ACC112 (cell line): ENCODE results near the gene NHERF2.

Experiments
- H2AFZ ChIP-seq: fragments of 200-600 bp; sonication (generic); one replicate; pipeline ENCODE4 v1.6.0; 2017; ENCODE audit warnings: antibody characterized with exemption, low read length; ENCODE audit not compliant: unreplicated experiment
- H3K27ac ChIP-seq: fragments of 200-600 bp; sonication (generic); 2 replicates; pipeline ENCODE4 v1.5.1; 2014; ENCODE audit warnings: low read depth, mild to moderate bottlenecking, antibody characterized with exemption, low read length, moderate library complexity
- H3K27me3 ChIP-seq: fragments of 200-600 bp; sonication (generic); 2 replicates; pipeline ENCODE4 v1.6.1; 2014; ENCODE audit warnings: mild to moderate bottlenecking, antibody characterized with exemption, low read length, moderate library complexity, mixed read lengths; ENCODE audit not compliant: insufficient read depth
- H3K36me3 ChIP-seq: fragments of 200-600 bp; sonication (generic); 2 replicates; pipeline ENCODE4 v1.6.1; 2016; ENCODE audit warnings: mild to moderate bottlenecking, antibody characterized with exemption, low read length, moderate library complexity, mixed read lengths; ENCODE audit not compliant: insufficient read depth
- H3K4me1 ChIP-seq: fragments of 200-600 bp; sonication (generic); one replicate; pipeline ENCODE4 v1.6.1; 2016; ENCODE audit warnings: low read length, mixed read lengths; ENCODE audit not compliant: insufficient read depth, unreplicated experiment, control insufficient read depth
- H3K4me3 ChIP-seq: fragments of 200-600 bp; sonication (generic); 2 replicates; pipeline ENCODE4 v1.5.1; 2014; ENCODE audit warnings: mild to moderate bottlenecking, low read depth, low read length
- H3K79me2 ChIP-seq: fragments of 200-600 bp; sonication (generic); one replicate; pipeline ENCODE4 v1.6.0; 2016; ENCODE audit warnings: low read length; ENCODE audit not compliant: control insufficient read depth, unreplicated experiment, insufficient read depth

The NHERF2 gene

DNA sequence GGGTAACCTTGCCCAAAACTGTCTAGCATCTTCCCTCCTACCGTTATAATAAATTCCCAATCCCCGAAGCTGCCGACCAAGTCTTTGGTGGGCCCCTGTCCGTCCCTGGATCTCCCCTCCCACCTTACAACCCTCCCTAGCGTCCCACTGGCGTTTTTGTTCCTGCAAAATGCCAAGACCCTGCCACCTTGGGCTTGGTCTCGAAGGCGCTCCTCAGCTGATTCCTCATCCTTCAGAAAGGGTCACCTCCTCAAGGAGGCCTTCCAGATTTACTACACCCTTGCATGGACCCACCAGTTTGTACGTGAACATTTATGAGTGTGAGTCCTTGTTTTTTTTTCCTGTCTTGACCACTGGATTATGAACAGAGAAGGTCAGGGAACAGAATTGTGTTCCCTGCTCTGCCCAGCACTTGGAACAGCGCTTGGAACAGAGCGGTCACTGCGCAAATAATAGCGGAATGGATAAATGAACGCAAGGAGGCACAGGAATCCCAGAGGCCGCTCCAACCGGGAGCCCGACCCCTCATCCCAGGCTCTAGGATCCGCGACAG, 43.6 kb upstream of the NHERF2 start:
- Histone ChIP-seq H3K27ac (no peak overlapping the region), H3K27me3 (peaks cover 42% of the 10 kb centered on the region), H3K4me1 (peaks cover 11% of the 10 kb centered on the region), H3K79me2 (peaks cover 15% of the 10 kb centered on the region), H3K36me3 (peaks cover 10% of the 10 kb centered on the region; the same call in 1 of the 2 replicates), H3K4me3 (peak overlapping the region; percentile 72), H2AFZ (no peak overlapping the region)

DNA sequence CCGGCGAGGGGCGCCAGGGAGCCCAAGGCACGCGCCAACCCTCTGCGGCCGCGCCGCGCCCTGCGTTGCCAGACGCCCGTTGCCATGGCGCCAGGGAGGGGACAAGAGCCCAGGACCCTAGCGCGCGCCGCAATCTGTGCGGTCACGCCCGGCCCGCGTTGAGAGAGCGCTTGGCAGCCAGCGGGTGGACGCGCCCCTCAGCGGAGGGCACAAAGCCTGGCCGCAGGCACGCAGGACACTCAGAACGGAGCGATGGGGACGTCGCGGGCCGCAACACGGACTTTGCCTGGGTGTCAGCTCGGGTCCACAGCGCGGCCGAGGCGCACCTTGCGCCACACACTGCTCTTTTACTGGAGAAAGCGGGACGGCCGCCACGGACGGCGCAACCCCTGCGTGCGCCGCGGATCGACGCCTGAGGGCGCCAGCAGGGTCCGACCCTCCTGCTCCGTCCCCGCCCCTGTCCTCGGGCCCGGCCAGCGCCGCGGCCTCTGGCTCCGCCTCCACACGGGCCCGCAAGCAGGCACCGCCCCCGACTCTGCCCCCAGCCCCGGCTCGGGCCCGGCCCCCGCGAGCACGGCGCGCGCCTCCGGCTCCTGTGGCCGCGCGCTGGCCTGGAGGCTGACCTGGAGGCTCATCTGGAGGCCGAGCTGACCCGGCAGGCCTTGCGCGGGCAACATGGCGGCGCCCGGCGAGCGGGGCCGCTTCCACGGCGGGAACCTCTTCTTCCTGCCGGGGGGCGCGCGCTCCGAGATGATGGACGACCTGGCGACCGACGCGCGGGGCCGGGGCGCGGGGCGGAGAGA, 43.0 kb upstream of the NHERF2 start, which contains the start of gene GFER:
Gene GFER, plus strand, starts transcription at position 650 of the 803 bp plus-strand sequence. Its CDS starts 26 bp downstream, at position 676.
- peaks cover 15% of the 10 kb centered on the region for H3K79me2 ChIP-seq
- peaks cover 6% of the 10 kb centered on the region; the same call in 1 of the 2 replicates for H3K36me3 ChIP-seq
- H3K4me3 ChIP-seq: peak within 1 kb of the TSS; percentile 95
- H3K27ac ChIP-seq: peak within 1 kb of the TSS; percentile 17; the same call in 1 of the 2 replicates
- H2AFZ ChIP-seq: peak within 1 kb of the TSS; percentile 62
- peaks cover 11% of the 10 kb centered on the region for H3K4me1 ChIP-seq
- peaks cover 42% of the 10 kb centered on the region for H3K27me3 ChIP-seq

DNA sequence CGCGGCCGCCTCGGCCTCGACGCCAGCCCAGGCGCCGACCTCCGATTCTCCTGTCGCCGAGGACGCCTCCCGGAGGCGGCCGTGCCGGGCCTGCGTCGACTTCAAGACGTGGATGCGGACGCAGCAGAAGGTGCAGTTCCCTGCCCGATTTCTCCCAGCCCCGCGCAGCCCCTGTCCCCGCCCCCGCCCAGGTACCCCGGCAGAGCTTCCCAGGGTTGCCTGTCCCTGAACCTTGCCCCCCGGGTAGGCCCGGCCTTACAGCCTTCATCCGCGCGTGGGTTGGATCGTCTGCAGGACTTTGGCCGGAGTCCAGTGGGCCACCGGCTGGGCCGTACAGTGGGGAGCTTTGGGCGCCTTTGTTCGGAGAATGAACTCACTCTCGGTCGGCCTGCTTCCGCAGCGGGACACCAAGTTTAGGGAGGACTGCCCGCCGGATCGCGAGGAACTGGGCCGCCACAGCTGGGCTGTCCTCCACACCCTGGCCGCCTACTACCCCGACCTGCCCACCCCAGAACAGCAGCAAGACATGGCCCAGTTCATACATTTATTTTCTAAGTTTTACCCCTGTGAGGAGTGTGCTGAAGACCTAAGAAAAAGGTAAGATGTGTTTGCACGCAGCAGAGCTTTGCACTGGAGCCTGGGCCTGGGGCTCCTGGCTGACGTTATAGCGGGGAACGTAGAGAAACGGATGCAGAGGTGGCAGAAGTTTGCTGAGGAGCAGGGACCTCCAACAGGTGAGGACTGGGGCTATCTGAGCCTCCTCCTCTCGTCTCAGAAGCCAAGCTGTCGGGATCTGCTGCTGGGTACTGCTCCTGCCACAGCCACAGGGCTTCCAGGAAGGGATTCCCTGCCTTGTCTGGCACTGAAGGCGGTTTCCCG, 42.1 kb upstream of the NHERF2 start:
- Histone ChIP-seq H3K27ac (peak overlapping the region; percentile 17; the same call in 1 of the 2 replicates), H3K36me3 (peaks cover 6% of the 10 kb centered on the region; the same call in 1 of the 2 replicates), H2AFZ (peak overlapping the region; percentile 62), H3K27me3 (peaks cover 44% of the 10 kb centered on the region), H3K4me3 (peak overlapping the region; percentile 95), H3K4me1 (peaks cover 11% of the 10 kb centered on the region), H3K79me2 (peaks cover 15% of the 10 kb centered on the region)

DNA sequence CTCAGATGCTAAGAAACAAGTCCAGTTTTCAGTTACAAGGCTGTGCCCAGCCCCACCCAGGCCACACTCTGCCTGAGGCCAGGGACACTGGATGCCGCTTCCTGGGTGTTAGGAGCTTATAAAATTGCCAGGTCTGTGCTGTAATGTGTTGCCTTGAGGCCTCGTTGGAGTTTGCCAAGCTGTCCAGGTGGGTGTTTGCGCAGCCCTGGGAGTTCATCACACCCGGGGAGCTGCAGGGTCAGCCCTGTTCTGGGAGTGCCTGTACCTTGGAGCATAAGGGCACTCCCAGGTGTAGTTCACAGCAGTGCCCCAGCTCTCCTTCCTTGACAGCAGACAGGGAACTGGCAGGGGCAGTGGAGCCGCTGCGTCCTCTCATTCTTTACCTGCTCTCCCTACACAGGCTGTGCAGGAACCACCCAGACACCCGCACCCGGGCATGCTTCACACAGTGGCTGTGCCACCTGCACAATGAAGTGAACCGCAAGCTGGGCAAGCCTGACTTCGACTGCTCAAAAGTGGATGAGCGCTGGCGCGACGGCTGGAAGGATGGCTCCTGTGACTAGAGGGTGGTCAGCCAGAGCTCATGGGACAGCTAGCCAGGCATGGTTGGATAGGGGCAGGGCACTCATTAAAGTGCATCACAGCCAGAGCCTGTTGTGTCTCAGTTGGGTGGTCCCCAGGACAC, 41.1 kb upstream of the NHERF2 start:
- H3K79me2 ChIP-seq: peaks cover 15% of the 10 kb centered on the region
- peaks cover 6% of the 10 kb centered on the region; the same call in 1 of the 2 replicates for H3K36me3 ChIP-seq
- peak overlapping the region; percentile 95 for H3K4me3 ChIP-seq
- no peak overlapping the region for H3K27ac ChIP-seq
- peaks cover 39% of the 10 kb centered on the region for H3K27me3 ChIP-seq
- peaks cover 15% of the 10 kb centered on the region for H3K4me1 ChIP-seq
- H2AFZ ChIP-seq: no peak overlapping the region

DNA sequence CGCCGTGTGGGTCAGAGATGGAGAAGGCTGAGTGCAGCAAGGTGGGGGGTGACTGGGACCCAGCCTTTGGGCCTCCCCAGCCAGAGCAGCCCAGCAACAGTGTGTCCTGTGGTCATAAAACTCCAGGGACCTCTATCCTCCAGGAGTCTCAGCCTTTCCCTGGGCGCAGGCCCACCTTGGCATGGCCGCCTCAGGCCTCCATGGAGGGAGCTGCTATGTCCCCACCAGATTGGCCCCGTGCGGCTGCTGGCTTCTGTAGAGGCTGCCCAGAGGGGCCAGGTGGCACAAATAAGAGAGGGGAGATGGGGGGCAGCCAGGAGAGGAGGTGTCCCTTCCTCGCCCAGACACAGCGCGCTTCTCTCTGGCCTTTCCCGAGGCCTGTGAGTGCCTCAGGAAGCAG, 39.5 kb upstream of the NHERF2 start:
- Histone ChIP-seq H3K79me2 (peaks cover 15% of the 10 kb centered on the region), H3K27me3 (peaks cover 35% of the 10 kb centered on the region), H3K36me3 (peaks cover 6% of the 10 kb centered on the region; the same call in 1 of the 2 replicates), H3K4me3 (no peak overlapping the region), H3K4me1 (peaks cover 18% of the 10 kb centered on the region), H2AFZ (no peak overlapping the region), H3K27ac (no peak overlapping the region)

DNA sequence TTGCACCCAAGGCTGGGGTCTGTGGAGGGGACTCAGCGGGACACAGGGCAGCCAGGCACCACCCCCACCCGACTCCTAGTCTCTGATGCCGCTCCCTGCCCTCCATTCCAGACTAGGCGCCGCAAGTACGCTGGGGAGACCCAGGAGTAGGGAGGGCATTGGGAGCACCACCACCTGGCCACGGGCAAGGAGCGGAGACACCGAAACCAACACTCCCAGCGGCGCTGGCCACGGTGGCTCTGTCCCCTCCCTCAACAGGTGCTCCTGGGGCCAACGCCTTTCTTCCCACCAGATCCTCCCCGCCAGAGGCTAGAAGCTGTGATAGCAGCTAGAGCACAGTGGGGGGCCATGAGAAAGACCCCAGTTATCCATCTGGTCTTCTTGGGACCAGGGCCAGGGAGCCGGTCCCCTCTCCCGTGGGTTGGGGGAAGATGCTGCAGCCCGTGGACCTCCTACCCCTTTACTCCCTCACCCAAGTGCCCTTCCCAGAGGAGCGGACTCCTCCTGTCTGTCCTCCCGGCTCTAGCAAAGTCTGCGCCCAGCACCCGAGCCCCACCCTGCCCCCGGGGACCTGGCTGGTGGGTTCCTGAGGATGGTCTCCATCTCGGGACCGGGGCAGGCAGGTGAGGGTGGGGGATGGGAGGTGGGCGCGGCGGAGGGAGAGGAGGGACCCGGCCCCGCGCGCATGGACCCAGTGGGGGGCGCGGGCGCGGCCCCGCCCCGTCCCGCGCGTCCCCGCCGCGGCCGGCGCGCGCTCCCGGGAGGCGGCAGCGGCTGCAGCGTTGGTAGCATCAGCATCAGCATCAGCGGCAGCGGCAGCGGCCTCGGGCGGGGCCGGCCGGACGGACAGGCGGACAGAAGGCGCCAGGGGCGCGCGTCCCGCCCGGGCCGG, 37.2 kb upstream of the NHERF2 start, which contains the start of gene SYNGR3:
Gene SYNGR3, plus strand, starts transcription at position 762 of the 892 bp plus-strand sequence. CDS start 133 bp downstream, outside the sequence.
- Histone ChIP-seq H3K27me3 (peaks cover 24% of the 10 kb centered on the region), H3K27ac (no peak within 1 kb of the TSS), H3K79me2 (peaks cover 15% of the 10 kb centered on the region), H3K36me3 (peaks cover 6% of the 10 kb centered on the region; the same call in 1 of the 2 replicates), H2AFZ (no peak within 1 kb of the TSS), H3K4me3 (peak within 1 kb of the TSS; percentile 62), H3K4me1 (peaks cover 25% of the 10 kb centered on the region)

DNA sequence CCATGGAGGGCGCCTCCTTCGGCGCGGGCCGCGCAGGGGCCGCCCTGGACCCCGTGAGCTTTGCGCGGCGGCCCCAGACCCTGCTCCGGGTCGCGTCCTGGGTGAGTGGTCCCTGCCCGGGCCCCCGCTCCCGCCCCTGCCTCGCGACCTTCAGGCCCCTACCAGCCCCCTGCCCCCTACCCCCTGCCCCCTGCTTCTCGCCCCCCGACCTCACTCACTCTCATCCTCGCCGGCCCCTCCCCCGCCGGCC, 36.7 kb upstream of the NHERF2 start:
- Histone ChIP-seq H3K4me3 (peak overlapping the region; percentile 62), H3K79me2 (peaks cover 11% of the 10 kb centered on the region), H2AFZ (no peak overlapping the region), H3K4me1 (peaks cover 21% of the 10 kb centered on the region), H3K27ac (no peak overlapping the region), H3K36me3 (peaks cover 6% of the 10 kb centered on the region; the same call in 1 of the 2 replicates), H3K27me3 (peaks cover 24% of the 10 kb centered on the region)

DNA sequence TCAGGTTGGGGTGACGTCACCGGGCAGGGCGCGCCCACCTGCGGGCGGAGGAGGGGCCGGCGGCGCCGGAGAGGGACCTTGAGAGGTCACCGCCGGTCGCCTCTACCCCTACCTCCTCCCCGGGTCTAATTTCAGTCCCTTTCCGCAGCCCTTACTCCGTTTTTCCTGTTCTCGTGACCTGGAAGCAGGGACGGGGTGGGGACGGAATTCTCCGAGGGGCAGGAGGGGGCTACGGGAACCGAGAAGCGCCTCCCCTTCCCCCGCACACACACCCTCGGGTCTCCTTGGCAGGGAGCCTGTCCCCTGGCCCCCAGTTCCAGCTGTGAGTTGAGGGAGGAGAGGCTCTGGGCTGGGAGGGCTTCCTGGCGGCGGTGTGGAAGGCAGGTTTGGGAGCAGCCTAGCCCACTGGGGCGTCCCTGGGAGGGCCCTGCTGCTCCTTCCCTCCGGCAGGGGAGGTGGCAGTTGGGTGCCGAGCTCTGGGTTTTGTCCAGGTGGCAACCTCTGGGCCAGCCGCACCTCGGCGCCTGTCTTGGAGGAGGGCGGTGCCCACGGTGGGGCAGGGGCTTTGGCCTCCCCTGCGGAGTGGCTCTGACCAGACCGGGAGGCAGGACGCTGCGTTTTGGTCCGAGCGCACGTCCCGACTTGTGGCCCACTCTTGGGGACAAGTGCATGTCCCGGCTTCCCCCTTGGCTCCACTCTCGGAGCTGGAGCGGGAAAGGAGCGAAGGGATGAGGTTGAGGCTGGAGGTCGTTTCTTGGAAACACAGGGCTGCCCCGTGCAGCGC, 36.2 kb upstream of the NHERF2 start:
- Histone ChIP-seq H2AFZ (no peak overlapping the region), H3K36me3 (peaks cover 6% of the 10 kb centered on the region; the same call in 1 of the 2 replicates), H3K27me3 (peaks cover 24% of the 10 kb centered on the region), H3K79me2 (peaks cover 6% of the 10 kb centered on the region), H3K4me3 (peak overlapping the region; percentile 62), H3K4me1 (peaks cover 16% of the 10 kb centered on the region), H3K27ac (no peak overlapping the region)

DNA sequence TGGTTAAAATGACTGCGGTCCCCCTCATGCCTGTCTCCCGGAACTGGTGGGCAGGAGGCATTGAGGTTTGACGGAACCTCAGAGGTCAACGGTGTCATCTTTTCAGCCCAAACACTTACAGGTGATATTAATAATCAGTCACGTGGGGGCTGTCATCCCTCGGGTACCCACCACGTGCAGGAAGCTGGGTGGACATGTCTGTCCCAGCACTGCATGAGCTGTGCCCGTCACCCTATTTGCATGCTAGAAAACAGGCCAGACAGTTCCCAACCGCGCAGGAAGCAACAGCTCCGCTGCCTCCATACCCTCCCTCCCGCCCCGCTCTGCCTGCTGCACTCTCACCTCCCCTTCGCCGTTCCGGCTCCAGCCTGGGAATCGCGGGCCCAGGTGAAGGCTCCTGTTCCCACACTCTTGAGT, 35.6 kb upstream of the NHERF2 start:
- Histone ChIP-seq H3K27me3 (peaks cover 24% of the 10 kb centered on the region), H3K36me3 (peaks cover 6% of the 10 kb centered on the region; the same call in 1 of the 2 replicates), H3K79me2 (no peaks in the 10 kb centered on the region), H2AFZ (no peak overlapping the region), H3K4me3 (peak overlapping the region; percentile 65; the same call in 1 of the 2 replicates), H3K27ac (no peak overlapping the region), H3K4me1 (peaks cover 15% of the 10 kb centered on the region)
